ENCODE data around the gene TRAF5.

TRAF5 gene

GRCh38 chr1:211328866-211329475, 2.3 kb downstream of the TRAF5 start:
- H3K4me3 ChIP-seq (ENCODE audit: low read length) = no peak overlapping the region
- TF ChIP-seq, protein P1, sequence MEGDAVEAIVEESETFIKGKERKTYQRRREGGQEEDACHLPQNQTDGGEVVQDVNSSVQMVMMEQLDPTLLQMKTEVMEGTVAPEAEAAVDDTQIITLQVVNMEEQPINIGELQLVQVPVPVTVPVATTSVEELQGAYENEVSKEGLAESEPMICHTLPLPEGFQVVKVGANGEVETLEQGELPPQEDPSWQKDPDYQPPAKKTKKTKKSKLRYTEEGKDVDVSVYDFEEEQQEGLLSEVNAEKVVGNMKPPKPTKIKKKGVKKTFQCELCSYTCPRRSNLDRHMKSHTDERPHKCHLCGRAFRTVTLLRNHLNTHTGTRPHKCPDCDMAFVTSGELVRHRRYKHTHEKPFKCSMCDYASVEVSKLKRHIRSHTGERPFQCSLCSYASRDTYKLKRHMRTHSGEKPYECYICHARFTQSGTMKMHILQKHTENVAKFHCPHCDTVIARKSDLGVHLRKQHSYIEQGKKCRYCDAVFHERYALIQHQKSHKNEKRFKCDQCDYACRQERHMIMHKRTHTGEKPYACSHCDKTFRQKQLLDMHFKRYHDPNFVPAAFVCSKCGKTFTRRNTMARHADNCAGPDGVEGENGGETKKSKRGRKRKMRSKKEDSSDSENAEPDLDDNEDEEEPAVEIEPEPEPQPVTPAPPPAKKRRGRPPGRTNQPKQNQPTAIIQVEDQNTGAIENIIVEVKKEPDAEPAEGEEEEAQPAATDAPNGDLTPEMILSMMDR (conservative IDR thresholded peaks at IDR 0.05; ENCODE audit: low read depth, low read length) = no peak
- no peak for DNase-seq (ENCODE audit: low read depth)

DNA sequence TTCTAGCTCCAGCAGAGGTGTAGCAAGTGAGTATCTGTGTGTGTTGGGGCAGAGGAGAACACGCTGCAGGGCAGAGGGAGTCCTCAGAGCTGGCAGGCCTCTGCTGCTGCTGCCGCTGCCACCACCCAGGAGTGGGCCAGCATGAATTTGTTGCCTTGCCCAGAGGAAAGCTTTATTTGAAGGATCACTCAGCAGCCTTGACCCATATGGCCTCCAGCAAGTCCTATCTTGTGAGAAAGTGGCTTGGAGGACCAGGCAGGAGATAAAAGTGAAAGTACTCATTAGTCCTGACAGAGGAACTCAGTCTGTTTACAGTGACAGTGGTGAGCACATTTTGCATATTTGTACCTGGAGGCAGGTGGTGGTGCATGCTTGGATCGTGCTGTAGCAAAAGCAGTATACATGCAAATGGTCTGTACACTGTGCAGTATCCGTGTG, 3.1 kb downstream of the TRAF5 start:
- no peak for DNase-seq (ENCODE audit: low read depth)
- TF ChIP-seq, protein P1 (conservative IDR thresholded peaks at IDR 0.05; ENCODE audit: low read depth, low read length) = no peak
- no peak overlapping the region for H3K4me3 ChIP-seq (ENCODE audit: low read length)

DNA sequence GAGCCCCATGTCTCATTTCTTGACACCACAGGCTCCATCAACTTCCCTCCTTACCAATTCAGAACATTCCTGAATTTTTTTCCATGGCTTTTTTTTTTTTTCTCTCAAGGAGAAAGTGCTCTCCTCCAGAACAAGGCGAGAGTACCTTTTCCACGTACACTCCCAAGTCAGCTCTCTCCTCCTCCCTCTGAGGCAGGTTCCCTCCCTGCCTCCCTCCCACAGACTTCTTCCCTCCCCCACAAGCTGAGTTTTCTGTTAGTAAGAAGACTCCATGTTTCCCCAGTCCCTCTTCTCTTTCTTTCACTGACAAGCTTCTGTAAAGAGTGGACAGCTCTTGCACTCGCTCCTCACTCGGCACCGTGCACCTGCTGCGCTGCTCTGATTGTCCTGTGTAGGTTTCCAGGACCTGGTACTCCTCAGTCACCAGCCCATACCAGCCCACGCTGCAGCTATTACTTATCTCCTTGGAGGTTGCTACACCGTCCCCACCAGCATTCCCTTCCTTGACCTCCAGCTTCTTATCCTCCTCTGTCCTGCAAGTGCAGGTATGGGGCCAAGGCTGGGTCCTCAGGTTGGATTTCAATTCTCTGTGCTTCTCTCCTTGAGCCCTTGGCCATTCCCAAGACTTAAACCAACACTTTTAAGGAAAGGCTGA, 3.8 kb downstream of the TRAF5 start:
- no peak overlapping the region for H3K4me3 ChIP-seq (ENCODE audit: low read length)
- TF ChIP-seq, protein P1 (conservative IDR thresholded peaks at IDR 0.05; ENCODE audit: low read depth, low read length) = no peak
- DNase-seq (ENCODE audit: low read depth) = no peak

DNA sequence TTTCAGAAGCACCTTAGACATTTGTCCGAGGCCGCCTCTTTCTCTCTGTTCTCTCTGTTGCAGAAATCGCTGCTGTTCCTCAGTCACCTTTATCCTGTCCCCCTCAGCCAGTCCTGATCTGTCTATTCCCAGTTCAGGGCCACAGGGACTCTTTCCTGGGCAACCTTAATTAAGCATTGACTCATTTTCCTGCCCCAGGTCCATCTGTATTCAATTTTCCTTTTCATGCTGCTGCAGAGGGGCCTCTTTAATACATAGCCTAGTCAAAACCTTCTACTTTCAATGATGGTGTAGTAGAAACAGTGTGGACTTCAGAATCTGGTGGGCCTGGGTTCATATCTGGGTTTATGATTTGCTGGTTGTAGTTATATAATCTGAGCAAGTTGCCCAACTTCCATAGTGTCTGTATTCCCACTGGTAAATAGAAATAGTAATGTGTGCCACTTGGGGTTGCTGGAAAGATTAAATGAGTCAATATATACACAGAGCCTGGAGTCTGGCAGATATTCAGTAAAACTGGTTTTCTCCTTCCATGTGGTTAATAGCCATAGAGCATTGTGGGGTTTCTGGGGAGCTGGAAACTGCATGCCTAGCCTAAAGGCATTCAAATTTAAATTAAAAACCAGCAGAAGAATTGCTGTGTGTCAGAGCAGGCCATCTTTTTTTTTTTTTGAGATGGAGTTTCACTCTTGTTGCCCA, 4.5 kb downstream of the TRAF5 start:
- H3K4me3 ChIP-seq (ENCODE audit: low read length) = no peak overlapping the region
- DNase-seq (ENCODE audit: low read depth) = no peak
- TF ChIP-seq, protein P1 (conservative IDR thresholded peaks at IDR 0.05; ENCODE audit: low read depth, low read length) = no peak

- DNase-seq (ENCODE audit: low read depth) = no peak
- H3K4me3 ChIP-seq (ENCODE audit: low read length) = no peak overlapping the region
- TF ChIP-seq, protein P1 (conservative IDR thresholded peaks at IDR 0.05; ENCODE audit: low read depth, low read length) = no peak
Observed at GRCh38 chr1:211332036-211332616, 5.5 kb downstream of the TRAF5 start.

DNA sequence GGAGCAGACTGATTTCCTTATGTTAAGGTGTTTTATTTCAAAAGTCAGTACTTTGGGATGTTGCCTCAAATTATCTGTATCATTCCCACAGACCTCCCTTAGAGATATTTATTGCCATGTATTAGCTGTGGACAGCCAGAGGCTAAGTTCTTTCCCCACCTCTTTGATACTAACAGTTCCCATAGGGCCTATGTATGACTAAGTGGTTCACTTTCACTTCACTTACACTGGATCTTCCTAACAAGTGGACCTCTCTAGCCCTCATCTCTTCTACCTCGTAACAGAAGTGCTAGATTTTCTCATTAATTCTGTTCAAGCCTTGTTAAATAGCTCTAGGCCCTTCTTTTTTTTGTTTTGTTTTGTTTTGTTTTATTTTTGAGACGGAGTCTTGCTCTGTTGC, 6.2 kb downstream of the TRAF5 start:
- no peak overlapping the region for H3K4me3 ChIP-seq (ENCODE audit: low read length)
- TF ChIP-seq, protein P1 (conservative IDR thresholded peaks at IDR 0.05; ENCODE audit: low read depth, low read length) = no peak
- DNase-seq (ENCODE audit: low read depth) = no peak
